Kidney epithelial cell (primary cell): ENCODE results near the gene FERMT3. TPM values are rescaled to one million over a fixed set of nuclear protein-coding genes. Genes with fewer than 3 reads are reported as not detected.

Experiments used
- DNase-seq: peaks from one replicate; pipeline ENCODE4 v3.0.0-alpha.2; 2010; ENCODE audit warnings: low read depth
- H3K27me3 ChIP-seq: 2 replicates; pipeline ENCODE4 v1.6.0; 2011; ENCODE audit warnings: low read length; ENCODE audit not compliant: control insufficient read depth, insufficient read depth
- H3K36me3 ChIP-seq: 2 replicates; pipeline ENCODE4 v1.5.1; 2011; ENCODE audit warnings: low read length; ENCODE audit not compliant: control insufficient read depth, insufficient read depth
- H3K4me3 ChIP-seq: 2 replicates; pipeline ENCODE4 v1.5.1; 2011; ENCODE audit warnings: low read depth, mild to moderate bottlenecking, control low read depth, low read length
- CTCF ChIP-seq: IDR thresholded peaks from 2 replicates; pipeline ENCODE4 v1.5.1; 2011; ENCODE audit warnings: mild to moderate bottlenecking, moderate library complexity, low read length, control low read depth, inconsistent platforms; ENCODE audit not compliant: insufficient read depth, poor library complexity, severe bottlenecking
- total RNA-seq: library from RNA; depleted of rRNA; stranded (reverse); fragments of >200 nt; gene quantifications from 2 replicates; pipeline ENCODE4 v1.2.3, GENCODE V29; 2015

FERMT3 gene
- total RNA-seq, 1 donor from 2014 or later, result 0.25 TPM

GRCh38 chr11:64229090-64229743 is 22.7 kb downstream of the FERMT3 start:
- peaks cover 1% of the 10 kb centered on the region for H3K36me3 ChIP-seq
- H3K27me3 ChIP-seq, result no peaks in the 10 kb centered on the region
- H3K4me3 ChIP-seq, result no peak overlapping the region
- no peak for TF ChIP-seq CTCF
- DNase-seq, result no peak

GRCh38 chr11:64229744-64230170 is 23.2 kb downstream of the FERMT3 start:
- Histone ChIP-seq H3K4me3 (peak overlapping the region; percentile 55), H3K36me3 (no peaks in the 10 kb centered on the region), H3K27me3 (no peaks in the 10 kb centered on the region)
- no peak for TF ChIP-seq CTCF
- DNase-seq, result no peak

GRCh38 chr11:64230171-64230984 is 23.9 kb downstream of the FERMT3 start, which contains the start of gene DNAJC4:
DNAJC4 (plus strand) TSS chr11:64230548; CDS start chr11:64230855, 307 bp downstream.
- H3K4me3 ChIP-seq, result peak within 1 kb of the TSS; percentile 55
- DNase-seq, result peak; percentile 70
- no peaks in the 10 kb centered on the region for H3K36me3 ChIP-seq
- TF ChIP-seq CTCF, result no peak
- H3K27me3 ChIP-seq, result no peaks in the 10 kb centered on the region

GRCh38 chr11:64230985-64231365 is 24.5 kb downstream of the FERMT3 start:
- no peak for DNase-seq
- no peak for TF ChIP-seq CTCF
- H3K36me3 ChIP-seq, result no peaks in the 10 kb centered on the region

GRCh38 chr11:64231546-64231945 is 25.0 kb downstream of the FERMT3 start:
- Histone ChIP-seq H3K27me3 (no peaks in the 10 kb centered on the region), H3K36me3 (no peaks in the 10 kb centered on the region), H3K4me3 (no peak overlapping the region)
- no peak for DNase-seq
- no peak for TF ChIP-seq CTCF

More at GRCh38 chr11:64230985-64231365, 24.5 kb downstream of the FERMT3 start:
- no peaks in the 10 kb centered on the region for H3K27me3 ChIP-seq
- H3K4me3 ChIP-seq, result peak overlapping the region; percentile 55
